NCI-H1694 (cell line): ENCODE results near the gene SIM2.
"Not testable (repeated sequence)": the region's sequence is repeated elsewhere in the genome, so short reads cannot be mapped to it uniquely, and the experiment has no call there.

ENCODE experiments used
- DNase-seq: peaks from one replicate; lab custom pipeline; 2025; lab: John Stamatoyannopoulos, UW

Gene SIM2, protein sequence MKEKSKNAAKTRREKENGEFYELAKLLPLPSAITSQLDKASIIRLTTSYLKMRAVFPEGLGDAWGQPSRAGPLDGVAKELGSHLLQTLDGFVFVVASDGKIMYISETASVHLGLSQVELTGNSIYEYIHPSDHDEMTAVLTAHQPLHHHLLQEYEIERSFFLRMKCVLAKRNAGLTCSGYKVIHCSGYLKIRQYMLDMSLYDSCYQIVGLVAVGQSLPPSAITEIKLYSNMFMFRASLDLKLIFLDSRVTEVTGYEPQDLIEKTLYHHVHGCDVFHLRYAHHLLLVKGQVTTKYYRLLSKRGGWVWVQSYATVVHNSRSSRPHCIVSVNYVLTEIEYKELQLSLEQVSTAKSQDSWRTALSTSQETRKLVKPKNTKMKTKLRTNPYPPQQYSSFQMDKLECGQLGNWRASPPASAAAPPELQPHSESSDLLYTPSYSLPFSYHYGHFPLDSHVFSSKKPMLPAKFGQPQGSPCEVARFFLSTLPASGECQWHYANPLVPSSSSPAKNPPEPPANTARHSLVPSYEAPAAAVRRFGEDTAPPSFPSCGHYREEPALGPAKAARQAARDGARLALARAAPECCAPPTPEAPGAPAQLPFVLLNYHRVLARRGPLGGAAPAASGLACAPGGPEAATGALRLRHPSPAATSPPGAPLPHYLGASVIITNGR

DNA sequence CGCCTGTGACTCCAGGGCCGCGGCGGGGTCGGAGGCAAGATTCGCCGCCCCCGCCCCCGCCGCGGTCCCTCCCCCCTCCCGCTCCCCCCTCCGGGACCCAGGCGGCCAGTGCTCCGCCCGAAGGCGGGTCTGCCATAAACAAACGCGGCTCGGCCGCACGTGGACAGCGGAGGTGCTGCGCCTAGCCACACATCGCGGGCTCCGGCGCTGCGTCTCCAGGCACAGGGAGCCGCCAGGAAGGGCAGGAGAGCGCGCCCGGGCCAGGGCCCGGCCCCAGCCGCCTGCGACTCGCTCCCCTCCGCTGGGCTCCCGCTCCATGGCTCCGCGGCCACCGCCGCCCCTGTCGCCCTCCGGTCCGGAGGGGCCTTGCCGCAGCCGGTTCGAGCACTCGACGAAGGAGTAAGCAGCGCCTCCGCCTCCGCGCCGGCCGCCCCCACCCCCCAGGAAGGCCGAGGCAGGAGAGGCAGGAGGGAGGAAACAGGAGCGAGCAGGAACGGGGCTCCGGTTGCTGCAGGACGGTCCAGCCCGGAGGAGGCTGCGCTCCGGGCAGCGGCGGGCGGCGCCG is at the start of gene SIM2:
Gene SIM2 (plus strand): TSS at position 135 of the 565 bp plus-strand sequence. CDS start 632 bp downstream, outside the sequence.
- DNase-seq, result no peak

DNA sequence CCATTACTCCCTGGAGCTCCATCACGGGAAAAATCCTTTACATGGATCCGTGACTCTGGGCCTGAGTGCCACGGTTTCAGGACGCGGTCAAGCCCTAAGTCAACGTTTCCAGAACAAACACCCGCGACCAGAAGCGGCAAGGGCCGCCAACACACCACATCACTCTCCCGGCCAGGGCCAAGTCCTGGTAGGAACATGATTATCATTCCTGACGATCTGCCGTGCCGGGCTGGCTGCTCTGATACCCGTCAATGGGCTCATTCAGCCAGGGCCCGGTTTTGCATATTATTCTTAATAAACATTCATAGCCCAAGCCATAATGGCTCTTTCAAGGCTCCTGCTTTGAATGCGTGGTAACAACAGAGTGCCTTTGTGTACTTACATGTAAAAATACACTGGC is 44.6 kb upstream of the SIM2 start:
- DNase-seq, result no peak

DNA sequence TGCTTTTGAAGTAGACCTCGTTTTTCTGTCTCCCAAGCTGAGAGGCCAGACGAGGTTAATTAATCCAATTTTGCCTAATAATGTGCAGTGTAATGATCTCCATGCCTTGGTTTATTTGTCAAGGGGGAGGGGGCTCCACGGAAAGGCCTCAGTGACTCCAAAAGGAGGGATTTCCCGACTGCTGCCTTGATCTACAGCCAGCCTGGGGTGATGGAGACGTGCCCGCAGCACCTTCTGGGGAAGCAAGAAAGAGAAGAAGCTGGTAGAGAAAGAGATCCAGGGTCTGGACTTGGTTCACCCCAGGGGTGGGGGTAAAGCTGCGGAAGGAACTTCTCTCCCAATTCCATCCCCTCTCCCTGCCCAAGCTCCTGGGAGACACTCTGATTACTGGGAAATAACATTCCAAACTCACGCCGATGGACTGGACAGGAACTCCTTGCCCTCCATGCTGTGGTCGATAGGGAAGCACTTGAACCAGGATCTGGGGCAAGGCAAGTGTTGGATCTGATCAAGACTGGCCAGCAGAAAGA is 44.1 kb upstream of the SIM2 start:
- DNase-seq, result no peak

DNA sequence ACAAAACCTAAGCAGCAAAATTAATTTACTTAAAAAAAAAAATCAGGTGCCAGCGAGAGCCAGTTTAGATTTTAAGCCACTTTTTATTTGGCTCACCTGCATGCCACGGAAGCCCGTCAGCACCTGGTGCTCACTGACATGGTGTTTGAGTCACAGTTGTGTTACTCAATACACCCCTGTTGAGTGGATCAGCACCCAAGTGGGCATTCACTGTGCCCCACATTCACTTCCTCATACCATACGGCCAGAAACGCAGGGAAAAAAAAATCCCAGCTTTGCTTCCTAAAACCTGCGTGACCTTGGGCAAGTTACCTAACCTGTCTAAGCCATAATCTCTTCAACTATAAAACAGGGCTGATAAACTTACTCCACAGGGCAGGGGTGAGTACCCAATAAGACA is 42.8 kb upstream of the SIM2 start:
- DNase-seq, result no peak

DNA sequence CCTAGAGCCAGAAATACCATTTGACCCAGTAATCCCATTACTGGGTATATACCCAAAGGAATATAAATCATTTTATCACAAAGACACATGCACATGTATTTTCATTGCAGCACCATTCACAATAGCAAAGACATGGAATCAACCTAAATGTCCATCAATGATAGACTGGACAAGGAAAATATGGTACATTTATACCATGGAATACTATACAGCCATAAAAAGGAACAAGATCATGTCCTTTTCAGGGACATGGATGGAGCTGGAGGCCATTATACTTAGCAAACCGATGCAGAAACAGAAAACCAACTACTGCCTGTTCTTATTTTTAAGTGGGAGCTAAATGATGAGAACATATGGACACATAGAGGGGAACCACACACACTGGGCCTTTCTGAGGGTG is 41.6 kb upstream of the SIM2 start:
- DNase-seq, result not testable (repeated sequence)

DNA sequence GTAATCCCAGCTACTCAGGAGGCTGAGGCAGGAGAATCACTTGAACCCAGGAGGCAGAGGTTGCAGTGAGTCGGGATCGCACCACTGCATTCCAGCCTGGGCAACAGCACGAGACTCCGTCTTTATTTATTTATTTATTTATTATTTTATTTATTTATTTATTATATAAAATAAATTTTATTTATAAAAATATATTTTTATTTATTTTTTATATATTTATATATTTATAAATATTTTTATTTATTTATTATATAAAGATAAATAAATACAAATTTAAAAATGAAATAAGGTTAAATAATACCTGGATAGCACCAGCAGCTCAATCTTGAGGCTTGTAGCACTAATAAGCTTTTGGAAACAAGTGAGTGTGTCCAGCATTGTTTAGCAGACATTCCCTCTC is 40.9 kb upstream of the SIM2 start:
- no peak for DNase-seq

DNA sequence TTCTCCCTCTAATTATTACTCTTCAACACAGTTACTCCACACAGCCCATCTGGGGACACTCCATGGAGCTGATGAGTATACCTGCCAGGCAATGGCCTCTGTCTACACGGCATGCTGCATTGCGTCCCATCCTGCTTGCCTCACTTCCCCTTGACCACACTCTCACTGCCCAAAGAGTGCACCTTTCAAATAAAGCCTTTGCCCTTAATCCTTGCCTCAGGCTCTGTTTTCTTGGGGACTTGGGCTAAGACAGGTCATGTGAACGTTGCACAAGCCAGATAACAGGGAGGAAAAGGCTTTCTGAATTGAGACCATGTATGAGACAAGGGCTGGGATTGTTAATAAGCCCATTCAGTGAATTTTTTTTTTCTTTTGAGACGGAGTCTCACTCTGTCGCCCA is 40.0 kb upstream of the SIM2 start:
- DNase-seq, result no peak

DNA sequence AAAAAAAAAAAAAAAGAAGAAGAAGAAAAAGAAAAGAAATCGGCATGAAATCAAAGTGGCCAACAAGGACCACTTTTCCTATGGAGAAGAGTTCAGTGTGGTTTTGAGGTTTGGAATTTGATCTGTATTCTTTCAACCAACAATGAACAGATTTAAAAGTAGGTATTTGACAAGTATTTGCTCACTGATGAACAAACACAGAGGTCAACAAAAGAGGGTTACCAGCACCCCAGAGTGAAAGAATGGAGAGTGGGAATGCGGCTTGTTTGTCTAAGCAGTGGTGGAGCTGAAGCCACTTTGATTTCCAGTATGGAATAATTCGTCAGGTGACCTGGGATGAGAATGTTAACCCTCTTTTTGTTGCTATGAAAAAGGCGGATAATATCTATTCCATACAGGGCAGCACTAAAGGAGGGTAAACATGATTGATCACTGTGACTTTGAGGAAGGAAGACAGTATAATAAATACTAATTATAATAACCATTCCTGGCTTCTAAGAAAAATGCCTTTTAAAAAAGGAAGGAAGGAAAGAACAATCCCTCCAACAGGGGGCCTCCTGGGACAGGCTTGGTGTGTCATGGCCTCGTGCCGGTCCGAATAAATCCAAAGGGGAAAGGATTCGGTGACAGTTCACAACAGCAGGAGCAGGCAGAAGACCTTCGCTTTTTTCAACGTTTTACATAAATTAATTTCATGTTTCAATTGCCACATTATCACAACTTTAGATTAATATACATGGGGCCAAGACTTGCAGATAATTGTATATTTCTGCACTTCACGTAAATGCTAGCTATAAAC is 37.2 kb upstream of the SIM2 start:
- peak; percentile 34 for DNase-seq

DNA sequence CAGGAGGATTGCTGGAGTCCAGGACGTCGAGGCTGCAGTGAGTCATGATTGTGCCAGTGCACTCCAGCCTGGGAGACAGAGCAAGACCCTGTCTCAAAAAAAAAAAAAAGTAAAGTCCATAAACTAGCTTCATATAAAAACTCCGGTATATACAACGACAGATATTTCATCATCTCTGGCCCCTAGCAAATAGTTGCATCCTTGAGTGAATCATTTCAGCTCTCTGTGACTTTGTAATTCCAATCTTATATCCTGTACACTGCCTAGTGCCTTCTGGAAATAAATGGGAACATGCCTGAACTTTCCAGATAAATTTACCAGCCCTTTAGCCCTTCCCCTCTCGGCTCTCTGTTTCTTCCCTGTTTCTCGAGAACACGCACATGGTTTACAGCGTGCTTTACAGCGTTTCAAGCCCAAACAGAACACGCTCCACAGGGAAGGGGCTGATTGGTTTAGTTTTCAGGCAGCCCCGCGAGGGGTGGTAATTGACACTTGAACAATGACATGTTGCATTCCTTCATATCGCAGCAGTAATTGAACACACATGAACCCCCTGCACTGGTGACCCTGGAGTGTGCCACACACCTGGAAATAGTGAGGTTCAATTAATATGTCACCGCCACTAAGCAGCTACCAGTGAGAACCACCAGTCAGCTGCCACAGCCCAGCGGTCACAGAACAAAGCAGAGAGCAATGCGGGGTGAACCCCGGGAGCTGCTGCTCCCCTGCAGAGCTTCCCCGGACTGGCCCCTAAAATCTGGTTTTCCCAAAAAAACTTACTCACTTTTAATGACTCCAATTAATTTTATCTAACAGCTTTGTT is 35.7 kb upstream of the SIM2 start:
- no peak for DNase-seq

DNA sequence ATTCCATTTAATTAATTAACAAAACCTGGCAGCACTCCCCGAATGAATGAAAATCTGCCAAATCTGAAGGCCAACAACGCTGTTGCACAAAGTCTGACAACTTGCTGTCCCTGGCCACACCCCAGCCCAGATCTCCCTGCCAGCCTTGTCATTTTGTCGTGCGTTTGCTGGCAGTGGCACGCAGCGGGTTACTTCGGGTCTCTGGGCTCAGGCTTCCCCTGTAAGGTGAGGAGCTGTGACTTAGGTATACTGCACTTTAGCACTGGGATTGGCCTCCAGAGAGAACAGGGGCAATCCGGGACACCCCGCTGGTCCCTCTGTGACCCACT is 34.3 kb upstream of the SIM2 start:
- DNase-seq, result no peak

DNA sequence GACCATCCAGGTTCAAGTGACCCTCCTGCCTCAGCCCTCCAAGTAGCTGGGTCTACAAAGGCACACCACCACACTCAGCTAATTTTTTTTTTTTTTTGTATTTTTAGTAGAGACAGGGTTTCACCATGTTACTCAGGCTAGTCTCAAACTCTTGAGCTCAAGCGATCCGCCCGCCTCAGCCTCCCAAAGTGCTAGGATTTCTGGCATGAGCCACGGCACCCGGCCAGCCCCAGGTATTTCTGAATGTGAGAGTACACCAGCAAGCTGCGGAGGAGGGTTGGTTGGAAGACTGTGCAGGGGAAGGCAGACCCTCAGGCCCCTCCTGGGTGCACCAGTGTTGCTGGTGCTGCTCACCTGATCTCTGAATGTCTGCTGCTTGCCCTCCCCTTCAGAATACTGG is 33.1 kb upstream of the SIM2 start:
- DNase-seq, result no peak

DNA sequence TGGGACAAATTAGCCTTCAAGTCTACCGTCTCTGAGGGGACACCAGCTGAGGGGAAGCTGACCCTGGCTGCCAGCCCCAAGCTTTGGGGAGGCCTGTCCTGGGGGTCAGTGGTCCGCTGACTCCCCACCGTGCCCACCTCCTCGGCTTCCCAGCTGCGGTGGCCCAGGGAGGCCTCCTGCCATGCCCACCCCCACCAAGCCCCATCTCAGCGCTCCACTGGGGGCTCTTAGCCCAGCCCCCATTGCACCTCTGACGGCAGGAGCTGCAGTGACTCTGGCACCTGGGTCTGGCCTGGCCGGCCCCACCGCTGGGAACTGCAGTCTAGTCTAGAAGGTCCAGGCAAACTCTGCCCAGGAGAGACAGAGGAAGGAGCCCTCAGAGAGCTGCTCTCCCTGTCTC is 30.2 kb upstream of the SIM2 start:
- no peak for DNase-seq

DNA sequence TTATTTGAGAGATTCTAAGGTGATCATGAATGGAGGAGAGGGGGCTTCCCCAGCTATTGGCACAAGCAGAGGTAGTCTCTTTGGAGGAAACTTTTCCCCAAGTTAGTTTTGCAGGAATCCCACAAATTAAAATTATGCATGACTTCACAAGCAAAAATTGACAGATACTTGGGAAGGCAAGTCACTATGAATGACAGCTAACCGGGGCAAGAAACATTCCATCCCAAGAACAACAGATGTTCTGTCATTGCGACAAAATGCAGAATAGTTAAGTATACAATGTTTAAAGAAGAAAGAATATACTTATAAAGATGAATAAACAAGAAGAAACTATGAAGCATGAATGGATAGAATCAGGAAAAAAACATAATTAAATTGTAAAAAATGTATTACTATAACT is 27.1 kb upstream of the SIM2 start:
- no peak for DNase-seq

DNA sequence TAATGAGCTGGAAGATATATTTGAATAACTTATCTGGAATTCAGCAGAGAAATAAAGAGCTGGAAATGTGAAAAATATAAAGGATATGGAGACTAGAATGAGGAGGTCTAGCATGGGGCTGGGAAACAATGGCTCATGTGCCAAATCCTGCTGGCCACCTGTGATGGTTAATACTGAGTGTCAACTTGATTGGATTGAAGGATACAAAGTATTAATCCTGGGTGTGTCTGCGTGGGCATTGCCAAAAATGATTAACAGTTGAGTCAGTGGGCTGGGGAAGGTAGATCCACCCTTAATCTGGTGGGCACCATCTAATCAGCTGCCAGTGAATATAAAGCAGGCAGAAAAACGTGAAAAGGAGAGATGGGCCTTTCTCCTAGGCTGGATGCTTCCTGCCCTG is 26.6 kb upstream of the SIM2 start:
- DNase-seq, result not testable (repeated sequence)

DNA sequence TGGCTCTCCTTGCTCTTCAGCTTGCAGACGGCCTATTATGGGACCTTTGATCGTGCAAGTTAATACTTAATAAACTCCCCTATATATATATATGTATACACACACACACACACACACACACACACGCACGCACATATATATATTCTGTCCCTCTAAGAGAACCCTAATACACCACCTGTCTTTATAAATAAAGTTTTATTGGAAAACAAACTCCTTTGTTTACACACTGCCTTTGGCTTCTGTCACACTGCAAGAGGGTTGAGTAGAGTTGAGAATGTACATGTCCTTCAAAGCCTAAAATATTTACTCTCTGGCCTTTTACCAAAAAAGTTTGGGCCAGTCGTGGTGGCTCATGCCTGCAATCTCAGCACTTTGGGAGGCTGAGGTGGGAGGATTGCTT is 26.2 kb upstream of the SIM2 start:
- no peak for DNase-seq

DNA sequence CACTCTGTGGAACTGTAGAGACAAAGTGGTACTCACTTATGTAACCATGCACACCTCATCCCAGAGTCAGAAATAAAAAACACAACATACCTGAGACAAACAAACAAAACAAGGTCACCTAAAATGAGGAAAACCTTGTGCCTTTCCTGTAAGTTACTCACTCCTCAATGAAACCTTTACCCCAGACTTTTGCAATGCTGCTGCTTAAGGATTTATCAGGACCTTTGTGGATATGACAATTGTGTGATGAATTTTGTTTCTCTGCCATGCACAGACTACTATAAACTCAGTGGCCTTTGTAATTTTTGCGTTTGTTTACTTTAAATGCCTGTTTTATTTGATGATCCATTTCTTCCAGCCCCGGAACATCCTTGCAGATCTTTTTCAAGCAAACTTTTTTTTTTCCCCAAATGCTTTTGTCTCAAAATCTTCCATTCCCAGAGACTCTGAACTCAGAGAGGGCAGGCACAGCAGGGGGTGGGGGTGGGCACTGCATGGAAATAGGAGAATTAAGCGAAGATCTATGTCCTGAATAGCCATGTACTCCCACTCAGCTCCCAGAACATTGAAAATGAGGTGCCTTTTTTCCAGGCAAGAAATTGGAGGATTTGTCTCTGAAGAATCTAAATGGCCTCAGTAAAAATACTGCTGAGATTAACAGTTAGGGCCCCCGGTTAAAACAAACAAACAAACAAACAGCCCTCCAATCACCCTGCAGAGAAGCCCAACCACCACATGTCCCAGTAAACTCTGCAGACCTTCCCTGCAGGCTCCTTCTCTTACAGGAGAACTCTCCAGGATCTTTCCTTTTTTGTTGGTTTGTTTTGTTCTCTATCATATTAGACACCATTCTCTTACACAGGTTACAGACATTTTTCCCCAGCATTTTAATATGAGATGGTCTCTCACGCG is 22.6 kb upstream of the SIM2 start:
- no peak for DNase-seq

DNA sequence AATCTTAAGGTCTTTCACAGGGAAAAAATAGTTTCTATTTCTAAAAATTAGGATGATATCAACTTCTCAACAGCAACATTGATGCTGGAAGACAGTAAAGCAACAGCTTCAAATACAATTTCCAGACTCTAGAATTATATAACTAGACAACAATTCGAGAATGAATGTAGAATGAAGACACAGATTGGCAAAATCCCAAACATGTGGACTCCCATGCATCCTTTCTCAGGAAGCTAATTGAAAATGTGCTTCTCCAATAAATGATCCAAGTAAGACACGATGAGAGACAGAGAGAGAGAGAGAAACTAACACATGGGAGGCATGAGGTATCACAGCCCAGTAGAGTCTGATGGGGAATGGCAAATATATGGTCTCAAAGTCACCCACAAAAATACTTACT is 21.5 kb upstream of the SIM2 start:
- DNase-seq, result no peak

DNA sequence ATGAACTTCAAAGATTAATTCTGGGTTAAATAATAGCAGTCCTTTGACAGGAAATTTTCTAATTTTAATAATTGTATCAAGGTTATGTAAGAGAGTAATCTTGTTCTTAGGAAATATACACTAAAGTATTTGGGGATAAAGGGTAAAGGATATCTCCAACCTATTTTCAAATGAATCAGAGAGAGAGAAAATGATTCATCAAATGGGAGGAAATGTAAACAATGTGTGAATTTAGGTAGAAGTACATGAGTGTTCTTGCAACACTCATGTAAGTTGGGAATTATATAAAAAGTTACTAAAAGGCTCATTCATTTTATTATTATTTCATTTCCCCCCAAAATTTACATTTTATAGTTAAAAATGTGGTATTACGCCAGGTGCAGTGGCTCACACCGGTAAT is 20.4 kb upstream of the SIM2 start:
- DNase-seq, result no peak

DNA sequence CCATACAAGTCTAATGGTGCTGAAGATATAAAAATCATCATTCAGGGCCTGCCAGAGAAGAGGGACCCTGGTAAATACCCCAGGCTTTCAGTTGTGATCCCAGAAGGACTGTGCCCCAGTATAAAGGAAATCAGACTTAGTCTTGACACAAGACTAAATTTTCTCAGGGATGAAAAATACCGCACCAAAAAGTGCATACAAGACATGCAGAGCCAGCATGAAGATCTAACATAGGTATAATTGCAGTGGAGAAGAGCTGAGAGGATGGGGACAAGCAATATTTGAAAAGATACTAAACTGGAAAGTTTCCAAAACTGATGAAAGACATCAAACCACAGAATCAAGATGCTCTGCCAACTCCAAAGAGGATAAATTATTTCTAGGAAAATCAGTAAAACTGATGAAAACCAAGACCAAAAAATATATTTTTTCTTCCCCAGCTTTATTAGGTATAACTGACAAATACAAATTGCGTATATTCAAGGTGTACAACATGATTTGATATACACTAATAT is 17.7 kb upstream of the SIM2 start:
- DNase-seq, result no peak
